Left ventricle myocardium inferior (tissue), 1 donor: Measurements from ENCODE around the gene STXBP5L. TPM values are rescaled to one million over a fixed set of nuclear protein-coding genes. Genes with fewer than 3 reads are reported as not detected.
A peak's percentile ranks its signal among the peaks of the same experiment; 100 is the strongest.

ENCODE experiments used
- DNase-seq: peaks from one replicate; pipeline ENCODE4 v3.0.0-alpha.2; 2020
- H3K27ac ChIP-seq: fragments of 200-600 bp; replicated peaks from 2 replicates; pipeline ENCODE4 v1.8.0; 2021
- H3K27me3 ChIP-seq: fragments of 200-600 bp; 2 replicates; pipeline ENCODE4 v1.8.0; 2021; ENCODE audit warnings: low read depth
- H3K36me3 ChIP-seq: fragments of 200-600 bp; 2 replicates; pipeline ENCODE4 v1.8.0; 2021
- H3K4me1 ChIP-seq: fragments of 200-600 bp; 2 replicates; pipeline ENCODE4 v1.8.0; 2021
- H3K4me3 ChIP-seq: fragments of 200-600 bp; 2 replicates; pipeline ENCODE4 v1.8.0; 2021; ENCODE audit warnings: mild to moderate bottlenecking, moderate library complexity
- H3K9me3 ChIP-seq: fragments of 200-600 bp; replicated peaks from 2 replicates; pipeline ENCODE4 v1.8.0; 2021
- intact Hi-C: fragments of 100-400 bp; cut with micrococcal nuclease; formaldehyde crosslinking; loops from one replicate; pipeline ENCODE4 v1.11.0; 2022
- total RNA-seq: library from RNA; stranded (reverse); fragmentation: NEBNext Ultra II Directional; extraction: Animal tissue kit (Norgen Biotek cat#: 25700); gene quantifications from one replicate; pipeline ENCODE4 v1.2.1, GENCODE V29; 2021
- TF ChIP-seq, protein P1 (sequence below): fragments of 200-600 bp; IDR thresholded peaks from 2 replicates; pipeline ENCODE4 v1.8.0; 2021; ENCODE audit warnings: antibody characterized with exemption, mild to moderate bottlenecking, borderline replicate concordance
- donor health status: DM: no; HTN: yes; CAD: no; lungs with severe emphysema.

Gene STXBP5L
- total RNA-seq, 1 donor from 2014 or later: not detected

DNA sequence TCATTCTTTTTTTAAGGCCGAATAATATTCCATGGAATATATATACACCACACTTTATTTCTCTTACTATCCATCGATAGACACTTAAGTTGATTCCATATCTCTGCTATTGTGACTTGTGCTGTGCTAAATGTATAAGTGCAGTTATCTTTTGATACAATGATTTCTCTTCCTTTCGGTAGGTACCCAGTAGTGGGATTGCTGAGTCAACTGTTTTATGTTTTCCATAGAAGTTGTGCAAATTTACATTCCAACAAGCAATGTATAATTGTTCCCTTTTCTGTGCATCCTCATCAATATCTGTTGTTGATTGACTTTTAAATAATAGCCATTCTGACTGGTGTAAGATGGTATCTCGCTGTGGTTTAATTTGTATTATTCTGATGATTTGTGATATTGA, 81.0 kb downstream of the STXBP5L start:
- H3K27ac ChIP-seq: no peak overlapping the region
- intact Hi-C loops: no loop called here
- no peak overlapping the region for H3K4me3 ChIP-seq
- H3K9me3 ChIP-seq: peaks cover 18% of the 10 kb centered on the region
- H3K36me3 ChIP-seq: no peaks in the 10 kb centered on the region
- TF ChIP-seq, protein P1, sequence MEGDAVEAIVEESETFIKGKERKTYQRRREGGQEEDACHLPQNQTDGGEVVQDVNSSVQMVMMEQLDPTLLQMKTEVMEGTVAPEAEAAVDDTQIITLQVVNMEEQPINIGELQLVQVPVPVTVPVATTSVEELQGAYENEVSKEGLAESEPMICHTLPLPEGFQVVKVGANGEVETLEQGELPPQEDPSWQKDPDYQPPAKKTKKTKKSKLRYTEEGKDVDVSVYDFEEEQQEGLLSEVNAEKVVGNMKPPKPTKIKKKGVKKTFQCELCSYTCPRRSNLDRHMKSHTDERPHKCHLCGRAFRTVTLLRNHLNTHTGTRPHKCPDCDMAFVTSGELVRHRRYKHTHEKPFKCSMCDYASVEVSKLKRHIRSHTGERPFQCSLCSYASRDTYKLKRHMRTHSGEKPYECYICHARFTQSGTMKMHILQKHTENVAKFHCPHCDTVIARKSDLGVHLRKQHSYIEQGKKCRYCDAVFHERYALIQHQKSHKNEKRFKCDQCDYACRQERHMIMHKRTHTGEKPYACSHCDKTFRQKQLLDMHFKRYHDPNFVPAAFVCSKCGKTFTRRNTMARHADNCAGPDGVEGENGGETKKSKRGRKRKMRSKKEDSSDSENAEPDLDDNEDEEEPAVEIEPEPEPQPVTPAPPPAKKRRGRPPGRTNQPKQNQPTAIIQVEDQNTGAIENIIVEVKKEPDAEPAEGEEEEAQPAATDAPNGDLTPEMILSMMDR: no peak
- no peaks in the 10 kb centered on the region for H3K4me1 ChIP-seq
- DNase-seq: no peak
- H3K27me3 ChIP-seq: no peaks in the 10 kb centered on the region

DNA sequence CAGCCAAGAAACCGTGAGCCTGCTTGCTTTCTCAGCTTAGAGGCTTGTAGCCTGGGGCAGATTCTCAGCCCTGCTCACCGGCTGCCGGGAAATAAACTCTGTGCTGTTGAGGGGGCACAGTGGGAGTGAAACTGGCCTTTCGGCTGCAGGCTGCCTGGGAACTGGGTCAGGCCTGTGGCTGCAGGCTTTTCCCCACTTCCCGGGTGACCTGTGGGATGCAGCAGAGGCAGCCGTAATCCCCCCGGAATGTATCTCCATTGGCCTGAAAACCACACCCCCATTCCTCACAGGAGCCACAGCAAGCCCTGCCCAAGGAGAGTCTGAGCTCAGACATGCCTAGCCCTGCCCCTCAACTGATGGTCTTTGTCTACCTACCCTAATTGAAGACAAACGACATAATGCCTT, 110.9 kb downstream of the STXBP5L start:
- TF ChIP-seq, protein P1: no peak
- Histone ChIP-seq H3K4me3 (no peak overlapping the region), H3K4me1 (no peaks in the 10 kb centered on the region), H3K9me3 (peaks cover 29% of the 10 kb centered on the region), H3K36me3 (no peaks in the 10 kb centered on the region), H3K27ac (no peak overlapping the region), H3K27me3 (no peaks in the 10 kb centered on the region)
- no peak for DNase-seq
- intact Hi-C loops: no loop called here

DNA sequence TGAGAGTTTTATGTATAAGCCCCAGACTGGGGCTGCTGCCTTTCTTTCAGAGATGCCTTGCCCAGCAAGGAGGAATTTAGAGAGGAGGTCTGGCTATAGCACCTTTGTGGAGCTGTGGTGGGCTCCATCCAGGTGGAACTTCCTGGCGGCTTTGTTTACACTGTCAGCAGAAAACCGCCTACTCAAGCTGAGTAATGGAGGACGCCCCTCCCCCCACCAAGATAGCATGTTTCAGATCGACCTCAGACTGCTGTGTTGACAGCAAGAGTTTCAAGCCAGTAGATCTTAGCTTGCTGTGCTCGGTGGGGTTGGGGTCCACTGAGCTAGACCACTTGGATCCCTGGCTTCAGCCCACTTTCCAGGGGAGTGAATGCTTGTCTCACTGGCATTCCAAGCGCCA, 155.6 kb downstream of the STXBP5L start:
- intact Hi-C loops: no loop called here
- Histone ChIP-seq H3K9me3 (peaks cover 6% of the 10 kb centered on the region), H3K36me3 (no peaks in the 10 kb centered on the region), H3K27me3 (no peaks in the 10 kb centered on the region), H3K4me3 (no peak overlapping the region), H3K4me1 (no peaks in the 10 kb centered on the region), H3K27ac (no peak overlapping the region)
- TF ChIP-seq, protein P1: no peak
- DNase-seq: no peak

DNA sequence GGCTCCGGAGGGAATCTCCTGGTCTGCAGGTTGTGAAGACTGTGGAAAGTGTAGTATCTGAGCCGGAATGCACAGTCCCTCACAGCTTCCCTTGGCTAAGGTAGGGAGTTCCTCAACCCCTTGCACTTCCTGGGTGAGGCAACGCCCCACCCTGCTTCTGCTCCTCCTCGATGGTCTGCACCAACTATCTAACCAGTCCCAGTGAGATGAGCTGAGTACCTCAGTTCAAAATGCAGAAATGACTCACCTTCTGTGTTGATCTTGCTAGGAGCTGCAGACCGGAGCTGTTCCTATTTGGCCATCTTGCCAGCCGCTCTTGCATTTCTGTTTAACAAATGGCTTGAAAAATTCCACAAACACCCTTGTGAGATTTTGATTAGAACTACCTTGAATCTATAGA, 156.1 kb downstream of the STXBP5L start:
- Histone ChIP-seq H3K27me3 (no peaks in the 10 kb centered on the region), H3K4me1 (no peaks in the 10 kb centered on the region), H3K36me3 (no peaks in the 10 kb centered on the region), H3K9me3 (peaks cover 6% of the 10 kb centered on the region), H3K4me3 (no peak overlapping the region), H3K27ac (no peak overlapping the region)
- intact Hi-C loops: no loop called here
- DNase-seq: no peak
- TF ChIP-seq, protein P1: no peak

DNA sequence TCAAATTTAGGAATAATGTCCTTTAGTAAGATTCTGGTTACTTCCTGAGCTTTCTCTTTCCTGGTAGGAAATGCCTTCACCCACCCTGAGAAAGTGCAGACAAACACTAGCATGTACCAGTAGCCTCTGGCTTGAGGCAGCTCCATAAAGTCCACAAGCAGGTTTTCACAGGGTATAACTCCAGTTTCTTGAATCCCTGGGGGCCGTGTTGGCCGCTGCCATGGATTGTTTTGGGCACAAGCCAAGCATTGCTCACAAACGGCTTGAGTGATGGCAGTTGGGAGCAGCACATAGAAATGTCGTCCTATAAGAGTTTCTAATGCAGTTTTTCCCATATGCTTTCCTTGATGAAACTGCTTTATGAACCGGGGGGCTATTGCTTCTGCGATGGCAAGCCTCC, 164.1 kb downstream of the STXBP5L start:
- peaks cover 5% of the 10 kb centered on the region for H3K4me1 ChIP-seq
- no peaks in the 10 kb centered on the region for H3K9me3 ChIP-seq
- H3K4me3 ChIP-seq: no peak overlapping the region
- H3K36me3 ChIP-seq: no peaks in the 10 kb centered on the region
- TF ChIP-seq, protein P1: no peak
- H3K27ac ChIP-seq: no peak overlapping the region
- intact Hi-C loops: no loop called here
- DNase-seq: peak; percentile 15
- H3K27me3 ChIP-seq: no peaks in the 10 kb centered on the region

DNA sequence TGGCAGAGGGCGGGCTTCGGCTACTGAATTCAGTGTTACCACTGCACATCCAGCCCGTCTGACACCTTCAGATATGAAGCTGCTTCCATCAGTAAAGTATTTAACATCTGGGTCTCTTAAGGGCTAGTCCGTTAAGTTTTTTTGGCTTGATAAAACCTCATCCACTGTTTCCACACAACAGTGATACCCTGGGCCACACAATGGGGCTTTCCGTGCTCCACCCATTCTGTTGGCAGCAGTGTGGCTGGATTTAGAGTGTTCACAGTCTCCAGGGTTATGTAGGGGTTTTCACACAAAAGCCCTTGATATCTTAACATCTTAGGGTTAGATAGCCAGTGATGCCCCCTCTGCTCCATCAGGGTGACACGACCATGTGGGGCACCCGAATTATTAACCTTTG, 165.0 kb downstream of the STXBP5L start:
- Histone ChIP-seq H3K27ac (no peak overlapping the region), H3K36me3 (no peaks in the 10 kb centered on the region), H3K4me1 (peaks cover 5% of the 10 kb centered on the region), H3K4me3 (no peak overlapping the region), H3K9me3 (no peaks in the 10 kb centered on the region), H3K27me3 (no peaks in the 10 kb centered on the region)
- no peak for DNase-seq
- intact Hi-C loops: no loop called here
- TF ChIP-seq, protein P1: no peak
